HepG2 (cell line): ENCODE results near the gene TNC.

Source experiments
- CBX5 ChIP-seq: sonication (generic); formaldehyde crosslinking; IDR thresholded peaks from 2 replicates; pipeline ENCODE4 v1.4.0; 2020; ENCODE audit warnings: missing genetic modification reagents, borderline replicate concordance
- CEBPB ChIP-seq: IDR thresholded peaks from 2 replicates; pipeline ENCODE4 v1.6.1; 2011; ENCODE audit warnings: low read depth, low read length, improper control_type of control experiment, borderline replicate concordance
- CEBPG ChIP-seq: IDR thresholded peaks from 2 replicates; pipeline ENCODE4 v1.6.1; 2016
- FOSL1 ChIP-seq: sonication (generic); formaldehyde crosslinking; IDR thresholded peaks from 2 replicates; pipeline ENCODE4 v1.9.0; 2021; ENCODE audit warnings: missing genetic modification reagents, borderline replicate concordance
- KDM3A ChIP-seq: IDR thresholded peaks from 2 replicates; pipeline ENCODE4 v1.6.1; 2018; ENCODE audit warnings: low read depth, missing compliant biosample characterization
- MYPOP ChIP-seq: sonication (generic); formaldehyde crosslinking; IDR thresholded peaks from 2 replicates; pipeline ENCODE4 v1.8.1; 2023; ENCODE audit warnings: mild to moderate bottlenecking, moderate library complexity, missing genetic modification reagents
- POLR2AphosphoS5 ChIP-seq: IDR thresholded peaks from 2 replicates; pipeline ENCODE4 v1.6.1; 2012; ENCODE audit warnings: low read depth, low read length
- RAD21 ChIP-seq: fragments of 450-650 bp; formaldehyde crosslinking; IDR thresholded peaks from 2 replicates; pipeline ENCODE4 v1.5.0; 2020; ENCODE audit warnings: mild to moderate bottlenecking
- RFXAP ChIP-seq: sonication (generic); formaldehyde crosslinking; IDR thresholded peaks from 2 replicates; pipeline ENCODE4 v1.4.0; 2020; ENCODE audit warnings: missing genetic modification reagents, borderline replicate concordance
- TCF7 ChIP-seq: sonication (generic); IDR thresholded peaks from 2 replicates; pipeline ENCODE4 v1.6.1; 2016; ENCODE audit warnings: antibody characterized with exemption, low read depth
- ZNF432 ChIP-seq: sonication (generic); formaldehyde crosslinking; IDR thresholded peaks from 2 replicates; pipeline ENCODE4 v1.5.0; 2020; ENCODE audit warnings: missing genetic modification reagents, mild to moderate bottlenecking, borderline replicate concordance
- ZNF704 ChIP-seq: sonication (generic); formaldehyde crosslinking; IDR thresholded peaks from 2 replicates; pipeline ENCODE4 v1.8.1; 2023; ENCODE audit warnings: mild to moderate bottlenecking, inconsistent platforms, moderate library complexity, missing genetic modification reagents, borderline replicate concordance
- TF ChIP-seq, protein P1 (sequence below): sonication (generic); formaldehyde crosslinking; IDR thresholded peaks from 2 replicates; pipeline ENCODE4 v1.5.0; 2020; ENCODE audit warnings: mild to moderate bottlenecking, missing genetic modification reagents, moderate library complexity
- TF ChIP-seq, protein P2 (sequence below): sonication (generic); formaldehyde crosslinking; IDR thresholded peaks from 2 replicates; pipeline ENCODE4 v1.9.0; 2021; ENCODE audit warnings: missing genetic modification reagents, mild to moderate bottlenecking, borderline replicate concordance

DNA sequence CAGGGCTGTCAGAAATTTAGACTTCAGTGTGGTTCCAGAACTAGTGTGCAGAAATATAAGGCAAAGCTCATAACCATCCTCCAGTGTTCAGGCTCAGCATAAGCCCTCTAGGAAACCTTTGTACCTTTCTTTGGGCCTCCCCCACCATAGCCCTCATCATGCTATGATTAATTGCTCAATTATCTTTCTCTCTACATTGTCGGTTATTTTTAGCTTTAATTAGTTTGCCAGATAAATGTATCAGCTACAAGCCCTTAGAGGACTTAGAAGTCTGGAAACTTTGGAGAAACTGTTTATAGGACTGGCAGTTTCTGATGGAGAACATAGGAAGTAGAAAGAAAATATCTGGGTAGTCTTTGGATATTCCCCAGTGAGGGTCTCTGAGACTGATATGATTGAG is 43.5 kb upstream of the TNC start:
- TF ChIP-seq KDM3A (CRISPR knock-in tag) (no peak), TCF7 (no peak), POLR2AphosphoS5 (no peak), FOSL1 (CRISPR knock-in tag) (no peak), ZNF432 (CRISPR knock-in tag) (no peak), RFXAP (CRISPR knock-in tag) (no peak), CBX5 (CRISPR knock-in tag) (no peak), MYPOP (CRISPR knock-in tag) (no peak), CEBPB (no peak), RAD21 (CRISPR knock-in tag) (no peak), ZNF704 (CRISPR knock-in tag) (no peak), CEBPG (CRISPR knock-in tag) (no peak)
- TF ChIP-seq, protein P1, sequence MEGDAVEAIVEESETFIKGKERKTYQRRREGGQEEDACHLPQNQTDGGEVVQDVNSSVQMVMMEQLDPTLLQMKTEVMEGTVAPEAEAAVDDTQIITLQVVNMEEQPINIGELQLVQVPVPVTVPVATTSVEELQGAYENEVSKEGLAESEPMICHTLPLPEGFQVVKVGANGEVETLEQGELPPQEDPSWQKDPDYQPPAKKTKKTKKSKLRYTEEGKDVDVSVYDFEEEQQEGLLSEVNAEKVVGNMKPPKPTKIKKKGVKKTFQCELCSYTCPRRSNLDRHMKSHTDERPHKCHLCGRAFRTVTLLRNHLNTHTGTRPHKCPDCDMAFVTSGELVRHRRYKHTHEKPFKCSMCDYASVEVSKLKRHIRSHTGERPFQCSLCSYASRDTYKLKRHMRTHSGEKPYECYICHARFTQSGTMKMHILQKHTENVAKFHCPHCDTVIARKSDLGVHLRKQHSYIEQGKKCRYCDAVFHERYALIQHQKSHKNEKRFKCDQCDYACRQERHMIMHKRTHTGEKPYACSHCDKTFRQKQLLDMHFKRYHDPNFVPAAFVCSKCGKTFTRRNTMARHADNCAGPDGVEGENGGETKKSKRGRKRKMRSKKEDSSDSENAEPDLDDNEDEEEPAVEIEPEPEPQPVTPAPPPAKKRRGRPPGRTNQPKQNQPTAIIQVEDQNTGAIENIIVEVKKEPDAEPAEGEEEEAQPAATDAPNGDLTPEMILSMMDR (CRISPR knock-in tag): no peak
- TF ChIP-seq, protein P2, sequence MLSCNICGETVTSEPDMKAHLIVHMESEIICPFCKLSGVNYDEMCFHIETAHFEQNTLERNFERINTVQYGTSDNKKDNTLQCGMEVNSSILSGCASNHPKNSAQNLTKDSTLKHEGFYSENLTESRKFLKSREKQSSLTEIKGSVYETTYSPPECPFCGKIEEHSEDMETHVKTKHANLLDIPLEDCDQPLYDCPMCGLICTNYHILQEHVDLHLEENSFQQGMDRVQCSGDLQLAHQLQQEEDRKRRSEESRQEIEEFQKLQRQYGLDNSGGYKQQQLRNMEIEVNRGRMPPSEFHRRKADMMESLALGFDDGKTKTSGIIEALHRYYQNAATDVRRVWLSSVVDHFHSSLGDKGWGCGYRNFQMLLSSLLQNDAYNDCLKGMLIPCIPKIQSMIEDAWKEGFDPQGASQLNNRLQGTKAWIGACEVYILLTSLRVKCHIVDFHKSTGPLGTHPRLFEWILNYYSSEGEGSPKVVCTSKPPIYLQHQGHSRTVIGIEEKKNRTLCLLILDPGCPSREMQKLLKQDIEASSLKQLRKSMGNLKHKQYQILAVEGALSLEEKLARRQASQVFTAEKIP: no peak
